Cardiac muscle cell (in vitro differentiated cells and primary cell): Measurements from ENCODE around the gene CD96. TPM values are rescaled to one million over a fixed set of nuclear protein-coding genes. Genes with fewer than 3 reads are reported as not detected.

Experiments
- DNase-seq, 2 donors: peaks; one replicate each; pipeline versions ENCODE4 v3.0.0 to v3.0.0-alpha.2; 2010 to 2017; ENCODE audit warnings: low read depth in 1 of 2, low spot score in 1 of 2
- H3K27ac ChIP-seq: fragments of 200-600 bp; sonication (generic); 2 replicates; pipeline ENCODE4 v1.5.1; 2016
- H3K27me3 ChIP-seq: fragments of 200-600 bp; sonication (generic); 2 replicates; pipeline ENCODE4 v1.6.0; 2016; ENCODE audit warnings: control low read depth
- H3K36me3 ChIP-seq: fragments of 200-600 bp; sonication (generic); 2 replicates; pipeline ENCODE4 v1.5.1; 2016; ENCODE audit warnings: control low read depth
- H3K4me1 ChIP-seq: fragments of 200-600 bp; sonication (generic); 2 replicates; pipeline ENCODE4 v1.8.1; 2017; ENCODE audit warnings: low read depth, mild to moderate bottlenecking, mixed run types
- H3K4me3 ChIP-seq: fragments of 200-600 bp; sonication (generic); 2 replicates; pipeline ENCODE4 v1.5.1; 2016; ENCODE audit warnings: mild to moderate bottlenecking
- H3K9me3 ChIP-seq: fragments of 200-600 bp; sonication (generic); 2 replicates; pipeline ENCODE4 v1.5.1; 2017; ENCODE audit warnings: low read depth, mild to moderate bottlenecking, control low read depth
- polyA plus RNA-seq: library from polyadenylated mRNA; unstranded; fragments of >200 nt; fragmentation: Nextera tagmentation; extraction: Ambion mirVana; gene quantifications from 2 replicates; pipeline ENCODE4 v1.2.1, GENCODE V29; 2016
- total RNA-seq: library from RNA; depleted of rRNA; stranded (reverse); fragments of >200 nt; gene quantifications from 2 replicates; pipeline ENCODE4 v1.2.3, GENCODE V29; 2016
- TF ChIP-seq, protein P1 (sequence below): IDR thresholded peaks from 2 replicates; pipeline ENCODE4 v1.5.1; 2012; ENCODE audit warnings: low read depth, mild to moderate bottlenecking, low read length

Gene CD96
- total and polyA plus RNA-seq, 2 experiments from 2014 or later: not detected

- Histone ChIP-seq H3K9me3 (no peaks in the 10 kb centered on the region), H3K27me3 (no peaks in the 10 kb centered on the region), H3K27ac (no peak overlapping the region), H3K36me3 (no peaks in the 10 kb centered on the region), H3K4me1 (no peaks in the 10 kb centered on the region), H3K4me3 (no peak overlapping the region)
- TF ChIP-seq, protein P1, sequence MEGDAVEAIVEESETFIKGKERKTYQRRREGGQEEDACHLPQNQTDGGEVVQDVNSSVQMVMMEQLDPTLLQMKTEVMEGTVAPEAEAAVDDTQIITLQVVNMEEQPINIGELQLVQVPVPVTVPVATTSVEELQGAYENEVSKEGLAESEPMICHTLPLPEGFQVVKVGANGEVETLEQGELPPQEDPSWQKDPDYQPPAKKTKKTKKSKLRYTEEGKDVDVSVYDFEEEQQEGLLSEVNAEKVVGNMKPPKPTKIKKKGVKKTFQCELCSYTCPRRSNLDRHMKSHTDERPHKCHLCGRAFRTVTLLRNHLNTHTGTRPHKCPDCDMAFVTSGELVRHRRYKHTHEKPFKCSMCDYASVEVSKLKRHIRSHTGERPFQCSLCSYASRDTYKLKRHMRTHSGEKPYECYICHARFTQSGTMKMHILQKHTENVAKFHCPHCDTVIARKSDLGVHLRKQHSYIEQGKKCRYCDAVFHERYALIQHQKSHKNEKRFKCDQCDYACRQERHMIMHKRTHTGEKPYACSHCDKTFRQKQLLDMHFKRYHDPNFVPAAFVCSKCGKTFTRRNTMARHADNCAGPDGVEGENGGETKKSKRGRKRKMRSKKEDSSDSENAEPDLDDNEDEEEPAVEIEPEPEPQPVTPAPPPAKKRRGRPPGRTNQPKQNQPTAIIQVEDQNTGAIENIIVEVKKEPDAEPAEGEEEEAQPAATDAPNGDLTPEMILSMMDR: no peak
- DNase-seq: no peak
Observed at GRCh38 chr3:111607240-111607920, 65.4 kb downstream of the CD96 start.

GRCh38 chr3:111608383-111608782 lies 66.4 kb downstream of the CD96 start:
- DNase-seq: no peak
- no peaks in the 10 kb centered on the region for H3K36me3 ChIP-seq
- no peak overlapping the region for H3K4me3 ChIP-seq
- no peaks in the 10 kb centered on the region for H3K27me3 ChIP-seq
- TF ChIP-seq, protein P1: no peak
- H3K9me3 ChIP-seq: no peaks in the 10 kb centered on the region
- H3K27ac ChIP-seq: no peak overlapping the region
- no peaks in the 10 kb centered on the region for H3K4me1 ChIP-seq

DNA sequence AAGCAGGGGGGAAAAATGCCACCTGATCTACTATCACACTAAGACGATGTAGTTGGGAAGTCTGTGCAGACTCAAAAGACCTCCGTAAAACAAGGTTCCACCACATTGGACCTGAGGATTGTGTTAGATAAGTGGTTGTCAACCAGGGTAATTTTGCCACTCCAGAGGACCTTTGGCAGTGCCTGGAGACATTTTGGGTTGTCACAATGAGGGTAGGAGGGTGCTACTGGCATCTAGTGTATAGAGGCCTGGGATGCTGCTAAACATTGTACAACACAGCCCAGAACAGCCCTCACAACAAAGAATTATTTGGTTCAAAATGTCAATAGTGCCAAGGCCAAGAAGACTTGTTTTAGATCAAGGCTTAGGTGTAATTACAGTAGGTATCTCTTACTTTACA lies 67.7 kb downstream of the CD96 start:
- no peaks in the 10 kb centered on the region for H3K27me3 ChIP-seq
- no peaks in the 10 kb centered on the region for H3K4me1 ChIP-seq
- no peak for DNase-seq
- no peaks in the 10 kb centered on the region for H3K36me3 ChIP-seq
- H3K27ac ChIP-seq: no peak overlapping the region
- no peaks in the 10 kb centered on the region for H3K9me3 ChIP-seq
- H3K4me3 ChIP-seq: no peak overlapping the region
- TF ChIP-seq, protein P1: no peak

GRCh38 chr3:111610189-111610588 lies 68.2 kb downstream of the CD96 start:
- Histone ChIP-seq H3K36me3 (no peaks in the 10 kb centered on the region), H3K9me3 (no peaks in the 10 kb centered on the region), H3K27ac (no peak overlapping the region), H3K27me3 (no peaks in the 10 kb centered on the region), H3K4me1 (no peaks in the 10 kb centered on the region), H3K4me3 (no peak overlapping the region)
- DNase-seq: no peak
- TF ChIP-seq, protein P1: no peak

GRCh38 chr3:111610612-111611054 lies 68.6 kb downstream of the CD96 start:
- H3K4me3 ChIP-seq: no peak overlapping the region
- no peaks in the 10 kb centered on the region for H3K27me3 ChIP-seq
- no peaks in the 10 kb centered on the region for H3K9me3 ChIP-seq
- TF ChIP-seq, protein P1: no peak
- no peaks in the 10 kb centered on the region for H3K4me1 ChIP-seq
- H3K36me3 ChIP-seq: no peaks in the 10 kb centered on the region
- H3K27ac ChIP-seq: no peak overlapping the region
- no peak for DNase-seq
